ENCODE measurements around the gene ILKAP.

GRCh38 chr2:238252766-238253630 lies 49.5 kb upstream of the ILKAP start:
- no peak for TF ChIP-seq POLR2A (IDR thresholded peaks at IDR 0.05; ENCODE audit: low read depth, low read length)
- no peak for TF ChIP-seq POLR2AphosphoS5 (IDR thresholded peaks at IDR 0.05; ENCODE audit: low read depth, low read length)

All from GM12892 (cell line).